ENCODE measurements around the gene IGSF9B. TPM values are rescaled to one million over a fixed set of nuclear protein-coding genes. Genes with fewer than 3 reads are reported as not detected.
A peak's percentile ranks its signal among the peaks of the same experiment; 100 is the strongest.
"Not testable (repeated sequence)": the region's sequence is repeated elsewhere in the genome, so short reads cannot be mapped to it uniquely, and the experiment has no call there.

Gene IGSF9B
- total RNA-seq (ENCODE audit: low replicate concordance) = 1.3 and 5.4 TPM in 2 replicates

GRCh38 chr11:133956650-133957633, at the start of gene IGSF9B:
Gene IGSF9B, minus strand, starts transcription at chr11:133956968. Its CDS starts 214 bp downstream, at chr11:133956754.
- Mint-ChIP-seq H3K9me3 (no peaks in the 10 kb centered on the region), H3K27ac (no peak within 1 kb of the TSS), H3K27me3 (ENCODE audit: insufficient read depth, low read depth) (peaks cover 32% of the 10 kb centered on the region), H3K4me1 (peaks cover 32% of the 10 kb centered on the region), H3K36me3 (no peaks in the 10 kb centered on the region), H3K4me3 (peak within 1 kb of the TSS; percentile 94)
- H3K4me2 ChIP-seq = peak within 1 kb of the TSS; percentile 99
- no peaks in the 10 kb centered on the region for H3K36me3 ChIP-seq
- peaks cover 79% of the 10 kb centered on the region for H3K27me3 ChIP-seq
- H4K20me1 ChIP-seq (ENCODE audit: low read depth) = peaks cover 36% of the 10 kb centered on the region
- peaks cover 7% of the 10 kb centered on the region for H3F3A ChIP-seq (ENCODE audit: low read depth)
- H3K4me1 ChIP-seq = peaks cover 26% of the 10 kb centered on the region
- peaks cover 19% of the 10 kb centered on the region for H3K79me2 ChIP-seq (ENCODE audit: low read depth)
- no peaks in the 10 kb centered on the region for H3K9me3 ChIP-seq (ENCODE audit: low read depth)
- no peak within 1 kb of the TSS for H3K27ac ChIP-seq
- H3K4me3 ChIP-seq = peak within 1 kb of the TSS; percentile 92
- peak within 1 kb of the TSS; percentile 98 for H2AFZ ChIP-seq (replicated peaks)
- DNase-seq (ENCODE audit: low spot score) = peak; percentile 94
- TF ChIP-seq EZH2phosphoT487 (IDR thresholded peaks at IDR 0.05) (no peak), CTCF (IDR thresholded peaks at IDR 0.05) (no peak), EZH2 (IDR thresholded peaks at IDR 0.05) (peak; percentile 8)
- no peak within 1 kb of the TSS for H3K9ac ChIP-seq

- no peak for TF ChIP-seq EZH2phosphoT487 (IDR thresholded peaks at IDR 0.05)
- TF ChIP-seq CTCF (IDR thresholded peaks at IDR 0.05) = no peak
- TF ChIP-seq EZH2 (IDR thresholded peaks at IDR 0.05) = no peak
- no peak for DNase-seq (ENCODE audit: low spot score)
- H3K4me1 Mint-ChIP-seq = peaks cover 9% of the 10 kb centered on the region
- no peaks in the 10 kb centered on the region for H3K9me3 Mint-ChIP-seq
- Histone ChIP-seq H4K20me1 (ENCODE audit: low read depth) (no peaks in the 10 kb centered on the region), H3K27ac (no peak overlapping the region), H3K4me3 (no peak overlapping the region), H3F3A (ENCODE audit: low read depth) (no peaks in the 10 kb centered on the region), H3K4me1 (no peaks in the 10 kb centered on the region), H3K79me2 (ENCODE audit: low read depth) (no peaks in the 10 kb centered on the region), H3K27me3 (no peaks in the 10 kb centered on the region), H3K36me3 (no peaks in the 10 kb centered on the region), H3K4me2 (no peak overlapping the region), H2AFZ (replicated peaks) (no peak overlapping the region), H3K9ac (no peak overlapping the region), H3K9me3 (ENCODE audit: low read depth) (no peaks in the 10 kb centered on the region)
- H3K4me3 Mint-ChIP-seq = no peak overlapping the region
- H3K27me3 Mint-ChIP-seq (ENCODE audit: insufficient read depth, low read depth) = peaks cover 6% of the 10 kb centered on the region
- peaks cover 2% of the 10 kb centered on the region for H3K36me3 Mint-ChIP-seq
- no peak overlapping the region for H3K27ac Mint-ChIP-seq
Observed at GRCh38 chr11:134004496-134005172, 47.9 kb upstream of the IGSF9B start.

- Histone ChIP-seq H2AFZ (replicated peaks) (no peak overlapping the region), H3K9me3 (ENCODE audit: low read depth) (no peaks in the 10 kb centered on the region), H3K36me3 (no peaks in the 10 kb centered on the region), H3K27ac (no peak overlapping the region), H3K4me3 (no peak overlapping the region), H3K79me2 (ENCODE audit: low read depth) (no peaks in the 10 kb centered on the region), H3K4me2 (no peak overlapping the region), H3K4me1 (no peaks in the 10 kb centered on the region), H4K20me1 (ENCODE audit: low read depth) (no peaks in the 10 kb centered on the region), H3K9ac (no peak overlapping the region), H3F3A (ENCODE audit: low read depth) (no peaks in the 10 kb centered on the region), H3K27me3 (no peaks in the 10 kb centered on the region)
- no peak for DNase-seq (ENCODE audit: low spot score)
- Mint-ChIP-seq H3K36me3 (peaks cover 2% of the 10 kb centered on the region), H3K4me3 (no peak overlapping the region), H3K9me3 (no peaks in the 10 kb centered on the region), H3K27me3 (ENCODE audit: insufficient read depth, low read depth) (peaks cover 6% of the 10 kb centered on the region), H3K4me1 (peaks cover 9% of the 10 kb centered on the region), H3K27ac (no peak overlapping the region)
- TF ChIP-seq EZH2 (IDR thresholded peaks at IDR 0.05) (no peak), EZH2phosphoT487 (IDR thresholded peaks at IDR 0.05) (no peak), CTCF (IDR thresholded peaks at IDR 0.05) (no peak)
Observed at GRCh38 chr11:134003792-134004495, 47.2 kb upstream of the IGSF9B start.

GRCh38 chr11:134002819-134003218, 46.1 kb upstream of the IGSF9B start:
- H3K9me3 Mint-ChIP-seq; H3K27me3 ChIP-seq; H3K27ac Mint-ChIP-seq; H3K27me3 Mint-ChIP-seq (ENCODE audit: insufficient read depth, low read depth); H3K4me1 Mint-ChIP-seq; H3K4me3 ChIP-seq; H3K36me3 Mint-ChIP-seq; H3K36me3 ChIP-seq; H3K27ac ChIP-seq; H2AFZ ChIP-seq (replicated peaks); H3F3A ChIP-seq (ENCODE audit: low read depth); H3K4me2 ChIP-seq; H3K9ac ChIP-seq; DNase-seq (ENCODE audit: low spot score); H3K79me2 ChIP-seq (ENCODE audit: low read depth); H3K9me3 ChIP-seq (ENCODE audit: low read depth); H3K4me1 ChIP-seq; H4K20me1 ChIP-seq (ENCODE audit: low read depth); H3K4me3 Mint-ChIP-seq: not testable (repeated sequence)

GRCh38 chr11:134002338-134002737, 45.6 kb upstream of the IGSF9B start:
- not testable (repeated sequence) for H3K27me3 Mint-ChIP-seq (ENCODE audit: insufficient read depth, low read depth); H3K4me3 ChIP-seq; H3K4me1 Mint-ChIP-seq; H2AFZ ChIP-seq (replicated peaks); H3K9ac ChIP-seq; H3K9me3 Mint-ChIP-seq; H3K27ac ChIP-seq; H3K4me3 Mint-ChIP-seq; H3F3A ChIP-seq (ENCODE audit: low read depth); H3K36me3 ChIP-seq; H3K4me2 ChIP-seq; H3K27me3 ChIP-seq; H3K79me2 ChIP-seq (ENCODE audit: low read depth); H3K9me3 ChIP-seq (ENCODE audit: low read depth); H3K36me3 Mint-ChIP-seq; H4K20me1 ChIP-seq (ENCODE audit: low read depth); DNase-seq (ENCODE audit: low spot score); H3K4me1 ChIP-seq
- H3K27ac Mint-ChIP-seq = peak overlapping the region; percentile 88

All from neural progenitor cell (in vitro differentiated cells).